Measurements from ENCODE around the gene WDR70. TPM values are rescaled to one million over a fixed set of nuclear protein-coding genes. Genes with fewer than 3 reads are reported as not detected.

Gene WDR70
- polyA plus RNA-seq, 1 of the 3 experiments (the other 2 are of a cell fraction) = 14.2 TPM

Small RNA genes within 50 kb of the gene (small RNA-seq; reads per million reads assigned to genes)
- gene RNU6-1190P (0 reads per million in 7 experiments), gene RNU6-484P (0 to 1.1 (median 0) reads per million in 7 experiments)

Other genes starting within 250 kb of the WDR70 start
- 3.6 TPM in 2 replicates for gene CPLANE1, start 129.9 kb upstream of the WDR70 start, polyA plus RNA-seq (2012; rRNA removed)
- 6.7 and 8.4 TPM in 2 replicates for gene NUP155, start 8.2 kb upstream of the WDR70 start, polyA plus RNA-seq (2012; rRNA removed)